ENCODE measurements around the gene PRPF38B.

Gene PRPF38B

GRCh38 chr1:108708691-108709660 lies 16.9 kb downstream of the PRPF38B start:
- Histone ChIP-seq H3K4me3 (ENCODE audit: insufficient read depth, low read length, poor library complexity, severe bottlenecking) (no peak overlapping the region), H3K27me3 (ENCODE audit: low read length) (no peaks in the 10 kb centered on the region), H3K27ac (ENCODE audit: low read depth, low read length) (no peak overlapping the region), H3K4me2 (ENCODE audit: low read depth, low read length, poor library complexity, severe bottlenecking) (no peak overlapping the region), H3K36me3 (ENCODE audit: low read length) (no peaks in the 10 kb centered on the region), H3K9me3 (ENCODE audit: insufficient read depth, low read length) (no peaks in the 10 kb centered on the region), H3K9me2 (replicated peaks; ENCODE audit: insufficient read depth, low read length) (no peaks in the 10 kb centered on the region), H4K20me1 (ENCODE audit: low read depth, low read length) (no peaks in the 10 kb centered on the region), H3K9ac (ENCODE audit: low read length) (no peak overlapping the region), H3K79me2 (ENCODE audit: insufficient read depth, low read length) (no peaks in the 10 kb centered on the region), H2AFZ (ENCODE audit: low read depth, low read length, severe bottlenecking) (no peak overlapping the region), H3F3A (ENCODE audit: insufficient read depth) (peaks cover 6% of the 10 kb centered on the region)
- TF ChIP-seq EZH2phosphoT487 (conservative IDR thresholded peaks at IDR 0.05; ENCODE audit: low read length): no peak
- TF ChIP-seq CTCF (IDR thresholded peaks at IDR 0.05; ENCODE audit: insufficient read depth, low read length, poor library complexity, severe bottlenecking): peak; percentile 32

- Histone ChIP-seq H3K9me3 (ENCODE audit: insufficient read depth, low read length) (no peaks in the 10 kb centered on the region), H3K27me3 (ENCODE audit: low read length) (no peaks in the 10 kb centered on the region), H3K9ac (ENCODE audit: low read length) (no peak within 1 kb of the TSS), H2AFZ (ENCODE audit: low read depth, low read length, severe bottlenecking) (no peak within 1 kb of the TSS), H3F3A (ENCODE audit: insufficient read depth) (no peaks in the 10 kb centered on the region), H3K27ac (ENCODE audit: low read depth, low read length) (no peak within 1 kb of the TSS), H3K9me2 (replicated peaks; ENCODE audit: insufficient read depth, low read length) (no peaks in the 10 kb centered on the region), H4K20me1 (ENCODE audit: low read depth, low read length) (no peaks in the 10 kb centered on the region), H3K79me2 (ENCODE audit: insufficient read depth, low read length) (no peaks in the 10 kb centered on the region), H3K4me2 (ENCODE audit: low read depth, low read length, poor library complexity, severe bottlenecking) (no peak within 1 kb of the TSS), H3K36me3 (ENCODE audit: low read length) (no peaks in the 10 kb centered on the region), H3K4me3 (ENCODE audit: insufficient read depth, low read length, poor library complexity, severe bottlenecking) (no peak within 1 kb of the TSS)
- no peak for TF ChIP-seq CTCF (IDR thresholded peaks at IDR 0.05; ENCODE audit: insufficient read depth, low read length, poor library complexity, severe bottlenecking)
Observed at GRCh38 chr1:108712606-108713150, 20.6 kb downstream of the PRPF38B start, which contains the start of gene FNDC7. Gene FNDC7 (plus strand): TSS chr1:108712908. CDS start chr1:108712934, 26 bp downstream.

- no peak overlapping the region for H3K4me2 ChIP-seq (ENCODE audit: low read depth, low read length, poor library complexity, severe bottlenecking)
- no peaks in the 10 kb centered on the region for H3K79me2 ChIP-seq (ENCODE audit: insufficient read depth, low read length)
- H3F3A ChIP-seq (ENCODE audit: insufficient read depth): no peaks in the 10 kb centered on the region
- H3K27ac ChIP-seq (ENCODE audit: low read depth, low read length): no peak overlapping the region
- H4K20me1 ChIP-seq (ENCODE audit: low read depth, low read length): no peaks in the 10 kb centered on the region
- H3K9me2 ChIP-seq (replicated peaks; ENCODE audit: insufficient read depth, low read length): no peaks in the 10 kb centered on the region
- no peaks in the 10 kb centered on the region for H3K9me3 ChIP-seq (ENCODE audit: insufficient read depth, low read length)
- H3K27me3 ChIP-seq (ENCODE audit: low read length): no peaks in the 10 kb centered on the region
- no peak overlapping the region for H3K9ac ChIP-seq (ENCODE audit: low read length)
- TF ChIP-seq CTCF (IDR thresholded peaks at IDR 0.05; ENCODE audit: insufficient read depth, low read length, poor library complexity, severe bottlenecking) (no peak), EZH2phosphoT487 (conservative IDR thresholded peaks at IDR 0.05; ENCODE audit: low read length) (no peak)
- no peaks in the 10 kb centered on the region for H3K36me3 ChIP-seq (ENCODE audit: low read length)
- no peak overlapping the region for H3K4me3 ChIP-seq (ENCODE audit: insufficient read depth, low read length, poor library complexity, severe bottlenecking)
- no peak overlapping the region for H2AFZ ChIP-seq (ENCODE audit: low read depth, low read length, severe bottlenecking)
Observed at GRCh38 chr1:108715932-108716331, 23.8 kb downstream of the PRPF38B start.

All from SU-DHL-6 (cell line).